Stimulated activated CD8-positive, alpha-beta memory T cell treated with anti-CD3 and anti-CD28 coated beads, Interleukin-4, amount 100 ng/mL, for 24 hours (primary cell): ENCODE results near the gene NEDD9.

Experiments used
- DNase-seq: peaks from one replicate; pipeline ENCODE4 v3.0.0-alpha.2; 2020; ENCODE audit warnings: low read depth

Gene NEDD9

DNA sequence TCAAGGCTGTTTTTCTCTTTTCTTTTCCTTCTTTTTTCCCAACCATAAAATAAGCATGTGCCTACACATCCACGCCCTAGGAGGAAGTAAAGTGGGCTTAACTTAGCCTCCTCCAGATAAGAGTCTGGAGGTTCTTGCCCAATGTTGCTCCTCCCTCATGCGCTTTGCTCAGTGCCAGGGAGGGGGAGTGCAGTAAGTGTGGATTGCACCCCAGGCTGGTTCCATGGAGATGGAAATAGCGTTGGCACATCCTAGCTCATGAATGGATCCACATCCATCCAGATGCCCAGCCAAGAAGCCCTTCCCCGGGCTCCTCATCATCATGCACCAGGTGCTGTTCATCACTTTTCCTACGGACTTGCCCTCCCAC, 58.2 kb downstream of the NEDD9 start:
- DNase-seq, result no peak

DNA sequence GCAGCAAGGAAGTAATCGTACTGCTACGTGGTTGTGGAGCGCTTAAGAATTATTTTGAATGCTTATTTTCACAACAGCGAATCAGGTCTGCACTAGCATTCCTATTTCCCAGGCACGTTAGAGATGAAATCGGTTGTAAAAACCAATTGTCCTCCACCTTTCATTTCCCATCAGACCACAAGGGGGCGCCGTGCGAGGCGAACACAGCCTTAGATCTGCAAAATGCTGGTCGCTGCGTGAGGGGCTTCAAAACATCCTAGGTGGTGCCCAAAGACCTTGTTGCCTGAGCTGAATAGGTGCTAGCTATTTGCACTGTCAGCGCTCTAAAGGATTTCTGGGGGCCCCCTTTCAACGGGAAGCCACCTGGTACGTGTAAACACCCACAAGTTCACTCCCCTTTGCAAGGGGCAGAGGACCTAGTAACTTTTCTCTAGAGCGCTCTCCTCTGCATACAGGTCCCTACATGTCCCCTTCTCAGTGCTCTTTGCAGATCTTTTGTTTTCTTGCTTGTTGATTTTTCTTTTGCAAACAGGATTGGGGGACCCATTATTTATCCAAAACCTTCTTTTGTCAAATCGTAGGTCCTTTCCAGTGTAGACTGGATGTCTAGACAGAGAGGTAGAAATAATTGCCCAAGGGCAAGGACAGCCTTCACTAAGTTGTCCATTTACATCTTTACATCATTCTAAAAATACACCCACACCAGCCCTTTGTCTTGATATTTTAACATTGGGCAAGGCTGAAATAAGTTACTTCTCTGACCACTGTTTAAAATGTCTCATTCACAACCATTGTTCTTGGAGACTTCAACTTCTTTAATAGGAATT, 59.8 kb downstream of the NEDD9 start:
- peak; percentile 68 for DNase-seq

DNA sequence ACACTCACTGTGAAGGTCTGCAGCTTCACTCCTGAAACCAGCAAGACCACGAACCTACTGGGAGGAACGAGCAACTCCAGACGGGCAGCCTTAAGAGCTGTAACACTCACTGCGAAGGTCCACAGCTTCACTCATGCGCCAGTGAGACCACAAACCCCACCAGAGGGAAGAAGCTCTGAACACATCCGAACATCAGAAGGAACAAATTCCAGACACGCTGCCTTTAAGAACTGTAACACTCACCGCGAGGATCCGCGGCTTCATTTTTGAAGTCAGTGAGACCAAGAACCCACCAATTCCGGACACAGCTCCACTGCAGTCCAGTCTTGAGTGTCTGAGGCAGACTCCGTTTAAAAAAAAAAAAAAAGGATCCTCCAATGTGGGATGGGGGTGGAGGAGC, 60.5 kb downstream of the NEDD9 start:
- no peak for DNase-seq

DNA sequence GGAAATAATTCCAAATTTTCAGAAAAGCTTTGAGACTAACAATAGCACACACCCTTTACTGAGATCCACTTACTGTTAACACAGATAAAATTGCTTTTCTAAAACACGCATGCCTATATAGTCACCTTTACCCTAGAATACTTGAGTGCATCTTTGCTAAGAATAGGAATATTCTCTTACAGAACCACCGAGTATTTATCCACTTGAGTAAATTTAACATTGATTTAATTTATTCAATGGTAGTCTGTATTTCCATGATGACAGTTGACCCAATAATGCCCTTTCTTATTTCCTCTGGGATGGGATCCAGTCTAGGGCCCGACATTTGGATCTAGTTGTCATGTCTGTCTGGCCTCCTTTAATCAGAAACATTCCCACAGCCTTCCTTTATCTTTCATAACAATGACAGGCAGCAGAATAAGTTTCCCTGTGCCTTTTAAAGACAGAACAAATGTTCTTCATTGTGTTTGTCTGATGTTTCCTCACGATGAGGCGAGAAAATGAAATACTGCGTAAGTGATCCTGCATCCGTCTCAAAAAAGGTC, 64.3 kb downstream of the NEDD9 start:
- DNase-seq, result no peak

DNA sequence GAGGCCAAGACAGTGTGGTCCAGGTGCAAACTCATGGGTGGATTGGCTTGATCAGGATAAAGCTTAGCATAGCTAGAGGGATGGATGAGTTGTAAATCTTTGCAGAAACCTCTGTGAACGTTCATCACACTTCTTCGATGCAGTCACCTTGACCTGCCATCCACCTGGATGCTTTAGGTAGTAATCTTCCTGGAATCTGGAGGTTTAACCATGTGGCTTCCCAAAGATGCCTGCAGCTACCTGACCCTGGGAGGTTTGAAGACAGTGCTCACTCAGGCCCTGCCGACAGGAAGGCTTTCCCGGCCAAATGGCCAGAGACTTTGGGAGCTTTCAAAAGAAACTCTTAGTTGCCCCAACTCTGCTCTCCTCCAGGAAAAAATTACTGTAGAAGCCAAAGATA, 65.5 kb downstream of the NEDD9 start:
- DNase-seq, result no peak

DNA sequence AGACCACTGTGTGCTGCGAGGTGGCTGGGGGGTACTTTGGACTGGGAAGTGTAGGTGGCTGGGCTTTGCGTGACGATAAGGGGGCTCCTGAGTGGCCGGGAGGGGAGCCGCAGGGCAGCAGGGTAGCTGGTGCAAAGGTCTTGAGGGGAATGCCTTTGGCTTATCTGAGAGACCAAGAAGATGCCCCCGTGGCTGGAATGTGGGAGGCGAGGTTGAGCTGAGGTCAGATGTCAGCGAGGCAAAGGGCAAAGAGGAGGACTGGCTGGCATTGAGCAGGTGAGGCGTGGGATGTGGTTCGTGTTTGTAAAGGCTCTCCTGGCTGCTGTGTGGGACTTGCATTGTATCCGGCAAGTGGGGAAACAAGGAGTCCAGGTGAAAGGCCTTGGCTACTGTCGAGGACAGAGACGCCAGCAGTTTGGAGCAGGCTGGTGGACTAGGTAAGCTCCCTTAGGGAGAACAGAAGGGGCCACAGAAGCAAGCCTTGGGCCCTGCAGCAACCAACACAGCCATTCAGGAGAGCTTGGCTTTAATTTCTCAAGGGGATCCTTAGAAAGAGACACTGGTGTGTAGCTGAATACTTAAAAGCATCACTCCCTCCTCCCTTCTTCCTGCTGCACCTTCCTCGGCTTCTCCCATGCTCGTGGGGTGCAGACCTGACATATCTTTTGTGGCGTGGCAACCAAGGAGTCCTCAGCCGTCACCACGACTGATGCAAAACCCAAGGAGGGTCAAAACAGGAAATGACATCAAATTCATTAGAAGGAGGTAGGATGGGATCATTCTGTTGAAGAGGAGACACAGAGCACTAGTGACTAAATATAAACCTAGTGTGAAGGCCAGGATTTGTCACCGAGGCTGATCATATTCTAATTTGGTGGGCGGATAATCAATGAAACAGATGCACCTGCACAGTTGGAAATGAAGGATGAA, 67.5 kb downstream of the NEDD9 start:
- no peak for DNase-seq

DNA sequence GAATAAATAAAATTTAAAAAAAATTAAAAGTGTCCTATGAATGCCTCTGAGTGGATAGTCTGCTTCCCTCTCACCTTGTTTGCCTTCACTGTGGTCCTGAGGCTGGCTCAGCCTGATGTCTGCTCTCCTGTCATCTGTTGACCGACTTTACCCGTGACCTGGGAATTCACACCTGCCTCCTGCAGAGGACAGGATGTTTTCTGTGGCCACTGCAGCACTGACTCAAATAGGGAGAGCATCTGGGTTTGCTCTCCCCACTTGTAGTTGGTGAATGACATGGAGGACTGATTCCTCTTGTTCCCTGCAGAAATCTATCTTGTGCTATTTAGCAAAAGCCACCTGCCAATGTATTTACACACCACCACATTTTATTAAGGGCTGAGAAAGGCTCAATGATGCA, 68.5 kb downstream of the NEDD9 start:
- DNase-seq, result no peak

DNA sequence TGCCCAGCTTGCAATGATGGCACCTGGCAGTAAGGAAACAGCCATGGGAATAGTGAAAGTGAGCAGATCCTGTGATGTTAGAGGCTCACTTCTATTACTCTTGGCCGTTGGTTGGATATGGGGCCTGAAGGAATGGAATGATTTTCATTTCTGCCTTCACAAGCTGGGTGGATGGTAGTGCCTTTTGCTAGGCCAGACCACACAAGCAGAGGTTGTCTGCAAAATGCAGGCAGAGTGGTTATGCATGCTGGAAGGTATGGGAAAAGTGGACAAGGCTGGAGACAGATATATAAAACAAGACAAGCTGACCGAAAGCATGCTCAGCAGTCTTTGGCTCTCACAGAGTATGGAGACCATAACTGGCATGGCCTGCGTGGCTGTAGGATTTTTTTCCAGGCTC, 70.2 kb downstream of the NEDD9 start:
- DNase-seq, result no peak

DNA sequence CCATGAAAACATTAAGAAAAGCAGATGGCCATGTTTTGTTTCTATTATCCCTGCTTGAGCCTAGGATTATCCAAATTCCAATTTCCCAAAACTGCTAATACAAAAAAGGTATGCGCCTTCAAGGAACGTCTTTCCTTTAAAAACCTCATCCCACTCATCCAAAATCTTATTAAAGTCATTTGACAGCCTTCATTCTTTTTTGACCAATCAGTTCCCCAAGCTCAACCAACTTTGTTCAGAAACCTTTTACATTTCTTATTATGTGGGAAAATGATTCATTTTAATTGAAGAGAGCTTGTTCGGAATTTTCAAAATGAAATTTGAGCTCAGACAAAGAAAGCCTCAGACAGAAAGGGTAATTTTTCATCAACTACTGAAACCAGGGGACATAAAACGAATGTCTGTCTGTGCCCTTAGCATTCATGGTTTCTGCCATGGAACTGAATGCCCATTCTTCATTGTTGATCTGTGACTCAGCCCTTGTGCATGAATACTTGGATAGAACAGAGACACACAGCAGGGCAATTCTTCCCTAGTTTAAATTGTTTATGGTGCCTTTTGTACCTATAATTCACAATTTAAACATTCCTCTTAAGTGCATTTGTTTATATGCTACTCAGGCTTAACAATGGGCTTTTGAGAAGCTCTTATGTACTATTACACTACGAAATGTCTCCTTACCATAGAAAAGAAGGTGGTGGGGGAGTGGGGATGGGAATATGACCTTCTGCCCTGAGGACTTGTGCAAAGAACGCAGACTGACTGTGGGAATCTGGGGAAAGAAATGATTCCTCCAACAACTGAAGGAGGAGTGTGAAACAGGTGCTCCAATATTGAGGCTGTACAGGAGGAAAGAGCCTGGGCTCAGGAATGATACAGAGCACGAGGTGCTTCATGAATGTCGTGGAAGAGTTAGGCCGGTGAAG, 71.2 kb downstream of the NEDD9 start:
- no peak for DNase-seq

DNA sequence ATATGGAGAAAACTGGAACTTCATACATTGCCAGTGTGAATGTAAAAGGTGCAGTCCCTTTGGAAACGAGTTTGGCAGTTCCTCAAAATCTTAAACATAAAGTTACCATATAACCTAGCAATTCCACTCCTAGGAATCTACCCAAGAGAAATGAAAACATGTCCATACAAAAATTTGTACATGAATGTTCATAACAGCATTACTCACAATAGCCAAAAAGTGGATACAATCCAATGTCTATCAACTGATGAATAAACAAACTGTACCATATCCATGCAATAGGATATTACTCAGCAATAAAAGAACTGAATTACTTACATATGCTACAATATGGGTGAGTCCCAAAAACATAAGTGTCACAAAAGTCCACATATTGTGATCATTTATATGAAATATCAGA, 72.3 kb downstream of the NEDD9 start:
- no peak for DNase-seq

DNA sequence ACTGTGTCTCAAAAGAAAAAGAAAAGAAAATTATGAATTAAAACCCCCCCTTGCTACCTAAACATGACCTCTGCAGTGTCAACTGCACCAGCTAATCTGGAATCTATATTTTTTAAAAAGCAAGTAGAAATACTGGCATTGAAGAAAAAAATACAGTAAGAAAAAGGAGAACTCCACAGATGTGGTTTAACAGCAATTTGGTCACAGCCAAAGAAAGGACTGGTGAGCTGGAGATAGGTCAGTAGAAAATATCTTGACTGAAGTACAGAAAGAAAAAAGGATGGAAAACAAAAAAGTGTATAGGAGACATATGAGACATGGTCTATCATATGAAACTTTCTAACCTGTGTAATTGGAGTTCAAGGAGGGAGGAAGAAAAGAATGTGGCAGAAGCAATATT, 76.9 kb downstream of the NEDD9 start:
- no peak for DNase-seq

DNA sequence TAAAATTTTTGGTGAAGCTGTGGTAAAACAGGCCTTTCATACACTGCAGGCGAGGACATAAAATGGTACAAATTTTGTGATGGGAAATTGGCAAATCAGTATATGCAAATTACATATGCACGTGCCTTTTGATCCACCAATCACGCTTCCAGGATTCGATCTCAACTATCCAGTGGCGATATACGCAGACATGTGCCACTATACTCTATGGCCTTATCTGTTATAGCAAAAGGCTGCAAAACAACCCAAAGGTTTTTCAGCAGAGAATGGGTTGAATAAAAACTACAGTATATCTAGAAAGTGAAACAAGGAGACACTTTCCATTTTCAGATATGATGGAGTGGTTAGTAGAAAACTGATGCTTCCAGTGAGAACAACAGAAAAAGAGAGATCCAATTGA, 79.0 kb downstream of the NEDD9 start:
- no peak for DNase-seq

DNA sequence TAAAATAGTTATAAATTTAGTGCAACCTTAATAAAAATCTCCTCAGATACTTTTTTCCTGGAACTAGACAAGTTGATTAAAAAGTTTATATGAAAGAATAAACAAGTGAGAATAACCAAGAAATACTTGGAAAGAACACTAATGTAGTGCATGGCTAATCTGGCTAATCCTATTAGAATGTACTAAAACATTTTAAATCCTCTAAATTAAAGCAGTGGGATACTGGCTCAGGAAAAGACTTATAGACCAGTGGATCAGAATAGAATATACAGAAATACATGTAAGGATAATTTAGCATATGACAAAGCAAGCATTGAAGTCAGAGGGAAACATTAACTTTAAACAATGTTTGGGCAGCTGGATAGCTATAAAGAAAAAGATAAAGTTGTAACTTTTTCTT, 79.9 kb downstream of the NEDD9 start:
- DNase-seq, result no peak

DNA sequence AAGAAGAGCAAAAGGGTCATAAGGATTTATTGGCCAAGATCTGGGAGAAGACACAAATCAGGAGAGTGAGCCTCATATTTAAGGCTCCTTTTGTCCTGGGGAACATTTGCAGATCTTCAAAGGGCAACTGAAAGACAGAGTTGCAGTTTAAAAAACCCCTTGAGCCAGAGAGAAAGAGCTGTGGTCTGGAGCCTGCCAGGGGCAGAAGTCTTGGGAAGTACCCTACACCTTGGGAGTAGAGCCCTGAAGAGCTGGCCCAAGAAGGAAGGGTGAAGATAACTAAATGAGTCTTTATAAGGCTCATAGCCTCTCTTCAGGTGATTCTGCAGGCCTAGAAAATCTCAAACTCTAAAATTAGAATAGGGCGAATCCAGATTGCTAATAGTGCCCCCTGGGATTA, 81.0 kb downstream of the NEDD9 start:
- DNase-seq, result no peak

DNA sequence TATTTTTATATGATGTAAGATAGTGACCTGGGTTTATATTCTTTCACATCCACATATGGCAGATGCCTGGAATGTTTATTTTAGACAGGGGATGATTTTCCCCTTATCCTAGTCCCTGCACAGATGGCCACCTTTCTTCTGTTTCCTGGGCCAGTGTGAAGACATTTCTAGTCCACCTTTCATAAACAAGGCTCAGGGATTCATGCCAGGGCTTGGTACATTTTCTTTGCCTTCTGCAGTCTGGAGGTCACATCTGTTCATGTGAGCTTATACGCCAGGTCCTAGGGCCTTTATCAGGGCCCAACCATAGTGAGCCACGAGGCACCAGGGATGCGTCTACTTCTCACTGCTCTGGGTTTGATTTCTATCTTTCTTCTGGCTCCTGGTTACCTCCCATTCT, 82.9 kb downstream of the NEDD9 start:
- DNase-seq, result no peak

DNA sequence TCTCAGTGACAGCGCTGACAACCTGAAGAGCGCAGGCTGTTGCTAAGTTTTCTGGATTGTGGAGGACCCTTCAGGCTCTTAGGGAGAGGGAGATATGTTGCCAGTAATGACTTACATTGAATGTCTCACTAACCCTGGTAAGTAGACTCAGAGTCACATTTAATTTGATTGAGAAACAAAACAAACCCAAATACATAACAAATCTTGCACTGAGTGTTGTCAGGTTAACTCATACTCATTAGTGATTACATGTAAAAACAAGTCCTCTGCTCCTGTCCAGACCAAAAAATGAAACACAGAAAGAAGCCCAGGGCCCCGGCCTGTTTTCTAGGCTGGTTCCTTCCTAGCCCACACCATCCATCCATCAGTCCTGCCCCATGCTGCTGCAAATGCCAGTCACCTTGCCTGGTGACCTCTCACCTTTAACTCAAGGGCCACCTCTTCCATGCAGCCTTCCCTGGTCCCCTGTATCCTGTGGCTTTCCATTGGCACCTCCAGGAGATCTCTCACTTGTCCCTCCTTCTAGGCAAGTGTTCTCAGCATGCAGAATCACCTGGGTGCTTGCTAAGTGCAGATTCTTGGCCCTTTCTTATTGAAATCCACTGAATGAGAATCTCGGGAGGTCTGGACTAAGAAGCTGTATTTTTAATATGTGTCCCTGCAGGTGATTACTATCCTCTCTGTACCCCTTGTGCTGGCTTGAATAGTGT, 86.2 kb downstream of the NEDD9 start:
- no peak for DNase-seq

DNA sequence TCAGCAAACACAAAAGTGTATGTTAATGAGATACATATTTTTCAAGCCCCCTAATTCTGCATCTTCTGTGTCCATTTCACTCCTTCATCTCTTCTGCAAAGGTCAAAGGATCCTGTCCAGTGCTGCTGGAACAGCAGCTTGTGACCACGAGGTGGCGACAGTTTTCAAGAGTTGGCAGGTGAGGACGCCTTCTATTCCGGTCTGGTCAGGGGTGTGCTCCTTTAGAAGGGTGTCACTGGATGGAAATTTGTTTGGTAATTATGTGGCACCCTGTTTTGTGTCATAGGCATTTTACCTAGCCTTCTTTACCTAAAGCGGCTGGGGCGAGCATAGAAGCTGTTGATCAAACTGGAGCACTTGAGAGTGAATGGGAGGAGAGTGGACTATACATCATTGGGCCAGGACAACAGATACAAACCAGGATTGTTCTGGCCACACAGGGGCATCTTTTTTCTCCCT, 88.0 kb downstream of the NEDD9 start:
- DNase-seq, result peak; percentile 58

DNA sequence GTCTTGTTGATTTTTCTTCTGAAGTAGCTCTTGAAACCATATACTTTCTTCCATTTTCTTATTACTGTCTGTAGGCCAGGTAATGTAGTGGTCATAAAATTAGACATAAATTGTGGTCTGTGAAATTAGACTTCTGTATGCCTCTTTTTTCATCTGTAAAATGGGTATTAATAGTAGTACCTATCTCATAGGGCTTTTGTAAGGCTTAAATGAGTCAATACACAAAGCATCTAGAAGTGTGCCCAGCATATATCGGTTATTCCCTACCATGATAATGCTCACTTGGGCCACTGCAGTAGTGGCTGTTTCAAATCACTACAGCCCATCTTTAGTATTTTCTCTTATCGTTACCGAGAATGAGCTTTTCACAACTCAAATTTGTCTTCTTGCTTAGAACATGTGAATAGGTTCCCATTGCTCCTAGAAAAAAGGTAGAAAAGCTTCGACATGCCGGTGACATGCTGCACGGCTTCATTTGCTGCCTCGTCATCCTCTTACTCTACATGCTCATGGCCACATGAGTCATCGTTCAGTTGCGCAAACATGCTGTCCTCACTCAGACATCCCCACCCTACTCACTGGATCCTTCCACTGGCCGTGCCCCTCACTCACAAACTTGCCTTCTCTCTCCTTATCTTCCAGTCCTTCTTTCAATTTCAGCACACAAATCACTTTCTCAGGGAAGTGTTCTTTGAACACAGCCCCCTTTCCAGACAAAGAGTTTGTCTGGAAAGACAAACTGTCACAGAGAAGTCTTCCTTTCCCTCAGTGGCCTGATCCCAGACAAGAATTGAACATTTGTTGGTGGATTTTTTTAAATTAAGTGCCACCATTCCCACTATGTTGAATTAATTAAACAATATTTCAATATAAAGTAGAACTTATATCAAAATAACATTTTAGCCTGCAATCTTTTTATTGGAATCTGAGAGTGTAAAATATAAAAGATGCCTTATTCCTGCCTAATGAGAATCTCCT, 88.8 kb downstream of the NEDD9 start:
- no peak for DNase-seq

DNA sequence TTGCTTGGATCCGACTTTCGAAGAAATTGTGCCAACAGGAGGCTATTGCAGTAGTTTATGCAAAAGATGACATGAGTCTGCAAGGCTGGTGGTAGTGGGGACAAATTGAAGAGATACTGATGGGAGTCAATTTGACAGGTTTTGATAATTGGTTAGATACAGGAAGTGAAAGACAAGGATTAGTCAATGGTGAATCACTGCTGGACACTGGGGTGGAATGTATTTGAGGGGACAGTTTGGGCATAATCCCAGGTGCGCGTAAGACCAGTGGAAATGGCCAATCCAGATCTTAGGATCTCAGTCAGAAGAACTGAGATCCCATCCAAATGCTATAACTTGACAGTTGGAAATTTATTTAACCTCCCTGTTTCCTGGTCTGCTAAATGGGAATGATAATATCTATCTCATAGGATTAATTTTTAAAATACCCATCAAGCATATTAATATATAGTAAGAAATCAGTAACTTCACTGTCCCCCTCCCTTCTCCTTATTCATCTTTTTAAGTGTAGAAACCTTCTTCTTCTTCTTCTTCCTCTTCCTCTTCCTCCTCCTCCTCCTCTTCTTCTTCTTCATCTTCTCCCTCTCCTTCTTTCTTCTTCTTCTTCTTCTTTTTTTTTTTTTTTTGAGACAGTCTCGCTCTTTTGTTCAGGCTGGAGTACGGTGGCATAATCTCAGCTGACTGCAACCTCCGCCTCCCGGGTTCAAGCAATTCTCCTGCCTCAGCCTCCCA, 90.0 kb downstream of the NEDD9 start:
- DNase-seq, result no peak
